Measurements from ENCODE around the gene UBQLN3. TPM values are rescaled to one million over a fixed set of nuclear protein-coding genes. Genes with fewer than 3 reads are reported as not detected.

Gene UBQLN3
- total and polyA plus RNA-seq, 10 of the 15 experiments (the other 5 are each of a cell fraction or from before 2014, with no cell fraction given) = not detected

- H3K4me2 ChIP-seq (ENCODE audit: control insufficient read depth, insufficient read depth) = no peak overlapping the region
- H3K9me3 ChIP-seq (replicated peaks; ENCODE audit: control insufficient read depth, insufficient read depth, low read length) = no peaks in the 10 kb centered on the region
- no peaks in the 10 kb centered on the region for H3K36me3 ChIP-seq (ENCODE audit: control insufficient read depth in 2 of 2, insufficient read depth in 2 of 2, low read length in 1 of 2)
- SMC1A ChIA-PET (ENCODE audit: uncharacterized antibody, unreplicated experiment) = interaction anchor here (1.0 kb wide), 1 partner anchor 11 kb away, joined by 3 read pairs; no protein-coding TSS in a partner anchor
- TF ChIP-seq MXI1 (IDR thresholded peaks at IDR 0.05; ENCODE audit: low read depth, low read length) (no peak), SPI1 (IDR thresholded peaks at IDR 0.05; ENCODE audit: borderline replicate concordance, insufficient read depth, low read depth, low read length) (no peak), RFX5 (IDR thresholded peaks at IDR 0.05; ENCODE audit: low read depth, low read length) (no peak)
- H3K27me3 ChIP-seq (replicated peaks in 1 of 2; ENCODE audit: control insufficient read depth in 2 of 2, insufficient read depth in 2 of 2, low read length in 1 of 2) = no peaks in the 10 kb centered on the region
- FAIRE-seq = no peak
- in situ Hi-C loops (cut with MboI) (no loop called here), intact Hi-C loops (cut with micrococcal nuclease; ENCODE audit: unreplicated experiment) (no loop called here)
- no peak overlapping the region for H3K4me3 ChIP-seq
- RAD21 ChIA-PET (ENCODE audit: unreplicated experiment) = no interaction called here
- CTCF ChIA-PET = no interaction called here
- H3K9ac ChIP-seq (ENCODE audit: control insufficient read depth, insufficient read depth, low read length) = no peak overlapping the region
- WGBS (ENCODE audit: insufficient coverage, insufficient replicate concordance, low lambda C conversion rate, missing lambda C conversion rate) = 0% methylated on average over 1 of the region's 1 CpG
- DNase-seq (ENCODE audit: low read depth, low spot score) = no peak
- no TSS peak for BruUV-seq (replicated peaks)
- no peak for ATAC-seq
- POLR2A ChIA-PET = no interaction called here
- H3K4me1 ChIP-seq (ENCODE audit: control insufficient read depth, insufficient read depth, low read length) = no peaks in the 10 kb centered on the region
- H2AFZ ChIP-seq (ENCODE audit: control insufficient read depth, low read depth, low read length) = no peak overlapping the region
- H3K79me2 ChIP-seq (ENCODE audit: control insufficient read depth, insufficient read depth, low read length) = no peaks in the 10 kb centered on the region
- no peak overlapping the region for H3K27ac ChIP-seq (ENCODE audit: control insufficient read depth, insufficient read depth)
- H4K20me1 ChIP-seq (ENCODE audit: control insufficient read depth, insufficient read depth) = no peaks in the 10 kb centered on the region
Observed at GRCh38 chr11:5534046-5534445, 24.3 kb upstream of the UBQLN3 start.

GRCh38 chr11:5531053-5531831, 21.5 kb upstream of the UBQLN3 start:
- no peak overlapping the region for H3K4me2 ChIP-seq (ENCODE audit: control insufficient read depth, insufficient read depth)
- POLR2A ChIA-PET = no interaction called here

More at GRCh38 chr11:5531053-5531831, 21.5 kb upstream of the UBQLN3 start:
- Histone ChIP-seq H3K9me3 (replicated peaks; ENCODE audit: control insufficient read depth, insufficient read depth, low read length) (no peaks in the 10 kb centered on the region), H3K27me3 (replicated peaks in 1 of 2; ENCODE audit: control insufficient read depth in 2 of 2, insufficient read depth in 2 of 2, low read length in 1 of 2) (no peaks in the 10 kb centered on the region; a peak in 1 of 4 replicates), H3K4me1 (ENCODE audit: control insufficient read depth, insufficient read depth, low read length) (no peaks in the 10 kb centered on the region), H3K36me3 (ENCODE audit: control insufficient read depth in 2 of 2, insufficient read depth in 2 of 2, low read length in 1 of 2) (no peaks in the 10 kb centered on the region), H3K27ac (ENCODE audit: control insufficient read depth, insufficient read depth) (no peak overlapping the region), H3K9ac (ENCODE audit: control insufficient read depth, insufficient read depth, low read length) (no peak overlapping the region), H3K79me2 (ENCODE audit: control insufficient read depth, insufficient read depth, low read length) (no peaks in the 10 kb centered on the region), H4K20me1 (ENCODE audit: control insufficient read depth, insufficient read depth) (no peaks in the 10 kb centered on the region), H2AFZ (ENCODE audit: control insufficient read depth, low read depth, low read length) (no peak overlapping the region), H3K4me3 (no peak overlapping the region)
- ChIA-PET CTCF (interaction anchor here (1.2 kb wide), 1 partner anchor 12 kb away, joined by 3 read pairs; no protein-coding TSS in a partner anchor), SMC1A (ENCODE audit: uncharacterized antibody, unreplicated experiment) (interaction anchor here (1.0 to 1.7 kb wide), 2 partner anchors 12 to 22 kb away, joined by 3 to 4 read pairs; no protein-coding TSS in a partner anchor), RAD21 (ENCODE audit: unreplicated experiment) (no interaction called here)
- FAIRE-seq (no peak), ATAC-seq (no peak), DNase-seq (ENCODE audit: low read depth, low spot score) (no peak)
- TF ChIP-seq FOXK2 (IDR thresholded peaks at IDR 0.05) (no peak), SMC3 (IDR thresholded peaks at IDR 0.05; ENCODE audit: borderline replicate concordance, low read length) (no peak), KDM1A (IDR thresholded peaks at IDR 0.05; ENCODE audit: borderline replicate concordance) (no peak), ZNF274 (IDR thresholded peaks at IDR 0.05; ENCODE audit: insufficient read depth, insufficient read length) (no peak), TCF3 (IDR thresholded peaks at IDR 0.05; ENCODE audit: borderline replicate concordance, insufficient read depth, low read depth, low read length) (no peak), BHLHE40 (IDR thresholded peaks at IDR 0.05; ENCODE audit: borderline replicate concordance in 1 of 2, low read depth in 2 of 2, low read length in 1 of 2) (no peak), RUNX3 (IDR thresholded peaks at IDR 0.05; ENCODE audit: low read length) (no peak), EGR1 (IDR thresholded peaks at IDR 0.05; ENCODE audit: borderline replicate concordance in 1 of 2, low read depth in 2 of 2, low read length in 2 of 2) (no peak), ZZZ3 (IDR thresholded peaks at IDR 0.05; ENCODE audit: control insufficient read depth, insufficient read length, low read depth) (no peak), KLF5 (IDR thresholded peaks at IDR 0.05; ENCODE audit: partially characterized antibody) (no peak)
- BruUV-seq (replicated peaks) = no TSS peak
- in situ Hi-C loops (cut with MboI) = no loop called here
- intact Hi-C loops (cut with micrococcal nuclease; ENCODE audit: unreplicated experiment) = no loop called here
- 44% methylated on average over 2 of the region's 2 CpGs for WGBS (ENCODE audit: insufficient coverage, insufficient replicate concordance, low lambda C conversion rate, missing lambda C conversion rate)
